ENCODE measurements around the gene ACOT9. TPM values are rescaled to one million over a fixed set of nuclear protein-coding genes. Genes with fewer than 3 reads are reported as not detected.
"Not testable (repeated sequence)": the region's sequence is repeated elsewhere in the genome, so short reads cannot be mapped to it uniquely, and the experiment has no call there.

Gene ACOT9
- 77.8 and 81.6 TPM in 2 replicates for total RNA-seq

DNA sequence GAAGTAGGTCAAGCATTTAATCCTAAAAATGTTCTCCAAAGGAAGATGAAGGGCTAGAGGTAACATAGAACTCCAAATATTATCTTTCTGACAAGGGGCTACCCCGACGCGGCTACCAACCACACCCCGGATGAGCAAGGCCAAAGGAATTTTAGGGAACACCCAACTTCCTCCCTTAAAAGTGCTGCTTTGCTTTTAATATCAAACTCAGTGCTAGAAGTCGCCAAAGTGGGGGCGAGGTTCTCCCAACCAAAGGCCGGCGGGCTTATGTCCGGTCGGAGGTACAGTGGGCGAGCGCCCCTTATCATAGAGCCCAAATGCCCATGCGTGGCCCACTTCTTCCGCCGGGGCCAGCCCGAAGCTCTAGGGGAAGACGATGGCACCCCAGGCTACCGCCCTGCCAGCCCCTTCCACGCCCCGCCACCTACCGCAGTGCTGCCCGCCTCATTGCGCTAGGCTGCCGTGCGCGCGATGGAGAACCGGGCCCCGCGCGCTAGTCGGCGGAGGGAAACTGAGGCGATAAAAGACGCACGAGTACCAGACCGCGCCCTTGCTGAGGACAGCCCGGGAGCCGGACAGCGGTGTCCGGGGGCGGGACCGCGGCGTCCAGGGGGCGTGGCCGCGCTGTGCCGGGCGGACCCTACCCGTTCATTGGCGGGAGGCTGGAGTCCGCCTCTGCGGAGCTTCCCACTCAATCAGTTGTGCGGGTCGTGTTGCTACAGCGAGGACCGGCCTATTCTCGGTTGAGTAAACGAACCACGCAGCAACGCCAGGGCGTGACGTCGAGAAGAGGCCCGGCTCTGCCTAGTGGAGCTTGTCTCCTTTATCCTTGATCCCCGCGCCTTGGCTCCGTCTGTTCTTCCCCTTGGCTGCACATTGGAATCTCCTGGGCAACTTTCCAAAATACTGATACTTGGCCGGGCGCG, at the start of gene ACOT9:
Gene ACOT9 (minus strand): TSS at position 580 of the 926 bp plus-strand sequence. CDS start 132 bp downstream, at position 448.
- peak; percentile 89 for DNase-seq (ENCODE audit: low read depth, low spot score)

GRCh38 chrX:23790155-23790497, 47.0 kb upstream of the ACOT9 start:
- DNase-seq (ENCODE audit: low read depth, low spot score), result no peak

DNA sequence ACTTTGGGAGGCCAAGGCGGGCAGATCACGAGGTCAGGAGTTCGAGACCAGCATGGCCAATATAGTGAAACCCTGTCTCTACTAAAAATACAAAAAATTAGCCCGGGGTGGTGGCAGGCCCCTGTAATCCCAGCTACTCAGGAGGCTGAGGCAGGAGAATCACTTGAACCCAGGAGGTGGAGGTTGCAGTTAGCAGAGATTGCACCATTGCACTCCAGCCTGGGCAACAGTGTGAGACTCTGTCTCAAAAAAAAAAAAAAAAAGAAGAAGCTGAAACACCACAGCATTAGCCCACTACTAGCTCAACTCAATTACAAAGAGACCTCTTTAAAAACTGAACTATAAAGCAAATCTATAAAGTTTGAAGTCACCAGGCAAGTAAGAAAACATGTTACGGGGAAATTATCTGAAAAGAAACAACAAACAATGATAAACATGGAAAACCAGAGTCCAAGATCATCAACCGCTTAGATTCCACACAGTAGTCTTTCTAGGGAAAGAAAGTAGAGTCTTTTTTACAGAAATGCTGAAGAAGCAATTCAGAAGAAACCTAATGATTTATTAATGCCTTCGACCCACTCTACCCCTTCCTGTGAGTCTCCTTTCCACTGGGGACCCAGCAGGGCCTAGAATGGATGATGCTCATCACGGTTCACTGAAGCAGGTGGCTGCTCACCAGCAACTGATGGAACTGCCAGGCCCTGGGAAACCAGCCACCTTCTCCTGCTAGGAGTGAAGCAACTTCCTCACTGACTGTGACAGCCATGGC, 46.5 kb upstream of the ACOT9 start:
- DNase-seq (ENCODE audit: low read depth, low spot score), result no peak

DNA sequence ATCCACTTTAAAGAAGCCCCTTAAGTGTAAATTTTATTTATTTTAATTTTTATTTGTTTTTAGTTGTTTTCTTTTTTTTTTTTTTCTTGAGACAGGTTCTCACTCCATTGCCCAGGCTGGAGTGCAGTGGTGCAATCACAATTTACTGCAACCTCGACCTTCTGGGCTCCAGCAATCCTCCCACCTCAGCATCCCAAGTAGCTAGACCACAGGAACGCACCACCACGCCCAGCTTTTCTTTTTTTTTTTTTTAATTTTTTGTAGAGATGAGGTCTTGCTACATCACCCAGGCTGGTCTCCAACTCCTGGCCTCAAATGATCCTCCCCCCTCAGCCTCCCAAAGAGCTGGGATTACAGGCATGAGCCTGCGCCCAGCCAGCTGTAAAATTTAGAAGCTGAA, 45.9 kb upstream of the ACOT9 start:
- DNase-seq (ENCODE audit: low read depth, low spot score), result no peak

GRCh38 chrX:23788521-23788920, 45.4 kb upstream of the ACOT9 start:
- DNase-seq (ENCODE audit: low read depth, low spot score), result no peak

DNA sequence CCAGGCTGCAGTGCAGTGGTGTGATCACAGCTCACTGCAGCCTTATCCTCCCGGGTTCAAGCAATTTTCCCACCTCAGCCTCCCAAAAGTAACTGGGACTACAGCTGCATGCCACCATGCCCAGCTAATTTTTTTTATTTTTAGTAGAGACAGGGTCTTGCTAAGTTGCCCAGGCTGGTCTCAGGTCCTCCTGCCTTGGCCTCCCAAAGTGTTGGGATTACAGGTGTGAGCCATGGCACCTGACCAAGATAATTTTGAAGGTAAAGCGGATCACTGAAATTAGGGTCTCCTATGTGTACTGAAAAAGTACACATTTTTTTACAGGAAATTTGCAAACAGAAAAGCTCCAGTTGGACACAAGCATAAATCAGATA, 44.7 kb upstream of the ACOT9 start:
- DNase-seq (ENCODE audit: low read depth, low spot score), result no peak

DNA sequence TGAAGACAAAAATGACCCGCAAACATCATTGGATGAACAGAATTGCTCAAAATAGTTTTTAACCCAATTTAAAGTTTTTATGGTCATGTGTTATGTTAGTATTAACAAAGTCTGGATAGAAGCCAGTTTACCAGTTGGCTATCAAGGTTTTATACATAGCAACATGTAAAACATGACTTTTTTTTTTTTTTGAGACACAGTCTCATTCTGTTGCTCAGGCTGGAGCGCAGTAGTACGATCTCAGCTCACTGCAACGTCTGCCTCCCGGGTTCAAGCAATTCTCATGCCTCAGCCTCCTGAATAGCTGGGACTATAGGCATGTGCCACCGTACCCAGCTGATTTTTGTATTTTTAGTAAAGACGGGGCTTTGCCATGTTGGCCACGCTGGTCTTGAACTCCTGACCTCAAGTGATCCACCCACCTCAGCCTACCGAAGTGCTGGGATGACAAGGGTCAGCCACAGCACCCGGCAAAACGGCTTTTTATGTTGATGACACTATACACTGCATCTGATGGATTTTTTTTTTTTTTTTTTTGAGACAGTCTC, 43.3 kb upstream of the ACOT9 start:
- DNase-seq (ENCODE audit: low read depth, low spot score), result no peak

GRCh38 chrX:23785580-23785979, 42.5 kb upstream of the ACOT9 start:
- no peak for DNase-seq (ENCODE audit: low read depth, low spot score)

DNA sequence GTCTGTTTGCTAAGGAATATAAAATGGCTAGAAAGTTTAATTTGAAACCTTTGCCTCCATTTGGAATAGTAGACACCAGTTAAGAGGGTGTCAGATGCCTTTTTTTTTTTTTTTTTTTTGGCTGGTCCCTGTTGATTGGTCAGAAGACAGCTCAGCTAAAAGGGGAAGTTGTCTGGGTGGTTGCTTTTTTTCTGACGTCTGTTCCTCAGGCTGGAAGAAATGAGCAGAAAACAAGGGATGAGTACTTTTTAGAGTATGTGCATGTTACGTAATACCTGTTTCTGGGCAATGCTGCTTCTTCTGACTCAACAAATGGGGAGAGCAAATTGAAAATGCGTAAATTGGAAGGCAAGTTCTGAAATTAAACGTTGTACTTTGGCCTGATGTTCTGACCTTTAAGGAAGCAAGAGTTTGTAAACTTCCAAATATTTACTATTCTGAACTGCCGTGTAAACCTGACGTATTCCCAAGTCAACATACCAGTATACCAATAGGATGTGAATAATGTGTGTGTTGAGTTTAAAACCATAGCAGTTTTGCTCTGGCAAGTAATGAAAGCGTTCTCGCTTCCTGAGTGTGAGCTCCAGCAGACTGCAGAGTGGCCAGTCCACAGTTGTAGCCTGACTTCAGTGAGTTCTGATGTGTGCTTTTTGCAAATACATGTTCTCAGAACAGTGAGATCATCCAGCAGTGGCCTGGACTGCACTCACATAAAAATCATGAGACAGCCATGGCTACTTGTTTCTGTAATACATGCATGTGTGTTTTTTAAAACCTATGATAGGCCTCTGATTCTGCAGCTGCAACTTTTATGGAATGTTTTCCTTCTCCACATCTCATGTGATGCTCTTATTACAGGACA, 41.6 kb upstream of the ACOT9 start:
- no peak for DNase-seq (ENCODE audit: low read depth, low spot score)

DNA sequence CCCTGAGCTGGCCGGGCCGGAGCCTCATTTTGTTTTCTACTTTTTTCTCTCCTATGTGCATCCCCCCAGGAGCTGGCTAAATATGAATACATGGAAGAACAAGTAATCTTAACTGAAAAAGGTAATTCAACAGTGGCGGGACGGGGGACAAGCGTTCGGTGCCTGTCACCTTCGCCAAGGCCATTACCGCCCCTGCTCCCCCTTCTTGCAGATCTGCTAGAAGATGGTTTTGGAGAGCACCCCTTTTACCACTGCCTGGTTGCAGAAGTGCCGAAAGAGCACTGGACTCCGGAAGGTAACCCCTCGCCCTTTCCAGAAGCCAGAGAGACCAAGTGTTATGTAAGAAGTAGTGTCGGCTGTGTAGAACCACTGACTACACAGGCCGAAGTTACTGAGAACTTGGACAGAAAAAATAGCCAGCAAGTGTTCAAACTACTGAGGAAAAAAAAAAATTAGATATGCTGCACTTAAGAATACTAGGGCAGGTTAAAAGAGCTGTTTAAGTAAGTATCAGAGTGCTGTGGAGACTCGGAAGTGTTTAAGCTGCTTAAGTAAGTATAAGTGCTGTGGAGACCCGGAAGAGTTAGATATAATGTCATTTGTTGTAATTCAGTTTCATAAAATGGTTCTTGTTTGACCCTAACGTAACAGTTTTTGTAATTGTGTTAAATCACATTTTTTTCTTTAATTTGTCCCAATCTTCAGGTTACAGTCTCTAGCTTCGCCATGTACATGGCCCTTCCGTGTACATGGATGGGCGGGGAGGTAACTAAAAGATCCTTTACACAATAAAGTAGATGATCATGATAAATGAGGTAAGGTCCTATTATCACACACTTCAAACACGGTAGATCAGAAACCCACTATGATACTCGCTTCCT, 40.8 kb upstream of the ACOT9 start:
- no peak for DNase-seq (ENCODE audit: low read depth, low spot score)

GRCh38 chrX:23782863-23783588, 40.0 kb upstream of the ACOT9 start, which contains the start of gene SAT1:
Gene SAT1 (plus strand): TSS chrX:23783173. CDS start chrX:23783352, 179 bp downstream.
- DNase-seq (ENCODE audit: low read depth, low spot score), result peak; percentile 79

DNA sequence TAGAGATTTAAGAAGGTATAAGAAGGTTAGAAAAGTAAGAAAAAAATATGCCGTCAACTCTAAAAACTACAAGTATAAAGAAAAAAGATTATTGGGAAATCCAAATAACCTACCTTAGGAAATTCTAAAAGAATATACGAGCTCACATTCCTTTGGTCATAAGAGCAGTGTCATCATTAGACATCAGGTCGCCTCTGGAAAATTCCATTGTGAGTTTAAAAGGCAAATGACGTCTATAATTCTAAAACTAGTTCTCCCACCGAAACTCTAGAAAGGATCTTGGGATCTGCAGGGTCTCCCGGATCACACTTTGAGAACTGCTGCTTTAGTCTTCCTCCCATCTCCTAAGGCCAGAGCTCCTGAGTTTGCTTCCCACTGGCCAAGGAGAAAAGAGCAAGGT, 39.4 kb upstream of the ACOT9 start:
- no peak for DNase-seq (ENCODE audit: low read depth, low spot score)

- DNase-seq (ENCODE audit: low read depth, low spot score), result no peak
Observed at GRCh38 chrX:23779025-23779424, 35.9 kb upstream of the ACOT9 start.

DNA sequence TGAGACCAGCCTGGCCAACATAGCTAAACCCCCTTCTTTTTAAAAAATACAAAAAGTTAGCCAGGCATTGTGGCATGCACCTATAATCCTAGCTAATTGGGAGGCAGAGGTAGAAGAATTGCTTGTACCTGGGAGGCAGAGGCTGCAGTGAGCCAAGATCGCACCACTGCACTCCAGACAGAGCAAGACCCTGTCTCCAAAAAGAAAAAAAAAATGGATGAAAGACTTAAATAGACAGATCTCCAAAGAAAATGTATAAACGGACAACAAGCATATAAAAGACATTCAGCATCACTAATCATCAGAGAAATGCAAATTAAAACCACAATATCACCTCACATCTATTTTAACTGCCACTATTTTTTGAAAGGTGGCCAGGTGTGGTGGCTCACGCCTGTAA, 33.3 kb upstream of the ACOT9 start:
- DNase-seq (ENCODE audit: low read depth, low spot score), result no peak

DNA sequence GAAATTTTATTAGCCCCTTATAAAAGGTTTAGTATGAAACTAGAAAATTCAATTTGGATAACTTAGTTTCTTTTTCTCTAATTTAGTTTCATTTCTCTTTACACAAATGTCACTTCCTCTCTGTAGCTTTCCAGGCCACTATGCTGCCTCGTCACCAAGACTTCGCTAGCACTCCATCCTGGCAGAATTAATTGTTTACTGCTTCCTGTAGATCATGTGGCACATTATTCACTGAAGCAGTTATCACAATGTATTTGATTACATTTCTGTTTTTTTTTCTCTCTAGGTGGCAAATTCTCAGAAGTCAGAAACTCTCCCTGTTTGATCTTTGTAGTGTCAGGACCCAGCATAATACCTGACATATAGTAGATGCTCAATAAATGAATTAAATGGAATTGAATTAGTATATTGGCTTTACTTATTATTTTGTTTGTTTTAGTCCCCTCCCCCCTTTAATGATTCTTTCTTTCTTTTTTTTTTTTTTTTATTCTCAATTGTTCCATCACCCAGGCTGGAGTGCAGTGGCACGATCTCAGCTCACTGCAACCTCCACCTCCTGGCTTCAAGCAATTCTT, 30.6 kb upstream of the ACOT9 start:
- DNase-seq (ENCODE audit: low read depth, low spot score), result no peak

DNA sequence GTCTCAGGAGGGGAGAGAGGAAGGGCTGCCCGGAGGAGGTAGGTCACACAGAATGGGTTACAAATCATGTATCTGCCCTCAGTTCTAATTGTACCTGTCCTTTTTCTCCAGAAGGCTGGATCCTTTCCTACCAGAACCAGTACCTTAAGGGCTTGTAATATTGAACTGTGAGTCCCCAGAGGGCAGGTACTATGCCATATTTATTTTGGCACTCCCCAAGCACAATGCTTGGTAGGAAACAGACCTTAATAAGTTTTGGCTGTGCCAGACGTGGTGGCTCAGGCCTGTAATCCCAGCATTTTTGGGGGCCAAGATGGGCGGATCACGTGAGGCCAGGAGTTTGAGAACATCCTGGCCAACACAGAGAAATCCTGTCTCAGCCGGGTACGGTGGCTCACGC, 28.0 kb upstream of the ACOT9 start:
- DNase-seq (ENCODE audit: low read depth, low spot score), result not testable (repeated sequence)

DNA sequence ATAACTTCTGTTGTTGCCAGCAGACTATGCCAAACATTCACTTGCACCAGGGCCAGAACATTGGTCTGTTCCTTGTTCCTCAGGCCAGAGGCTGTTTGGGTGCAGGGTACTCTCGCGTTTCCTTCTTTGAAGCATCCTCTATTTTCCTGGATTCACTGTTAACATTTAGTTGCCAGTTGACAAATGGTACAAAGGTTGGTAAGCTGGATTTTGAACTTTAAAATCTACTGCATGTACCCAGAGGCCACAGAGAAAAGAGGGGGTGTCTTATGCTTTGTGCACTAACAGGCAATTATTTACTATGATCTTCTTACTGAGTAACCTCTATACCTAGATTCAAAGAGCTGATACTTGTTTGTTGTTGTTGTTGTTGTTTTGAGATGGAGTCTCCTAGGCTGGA, 27.1 kb upstream of the ACOT9 start:
- DNase-seq (ENCODE audit: low read depth, low spot score), result no peak

DNA sequence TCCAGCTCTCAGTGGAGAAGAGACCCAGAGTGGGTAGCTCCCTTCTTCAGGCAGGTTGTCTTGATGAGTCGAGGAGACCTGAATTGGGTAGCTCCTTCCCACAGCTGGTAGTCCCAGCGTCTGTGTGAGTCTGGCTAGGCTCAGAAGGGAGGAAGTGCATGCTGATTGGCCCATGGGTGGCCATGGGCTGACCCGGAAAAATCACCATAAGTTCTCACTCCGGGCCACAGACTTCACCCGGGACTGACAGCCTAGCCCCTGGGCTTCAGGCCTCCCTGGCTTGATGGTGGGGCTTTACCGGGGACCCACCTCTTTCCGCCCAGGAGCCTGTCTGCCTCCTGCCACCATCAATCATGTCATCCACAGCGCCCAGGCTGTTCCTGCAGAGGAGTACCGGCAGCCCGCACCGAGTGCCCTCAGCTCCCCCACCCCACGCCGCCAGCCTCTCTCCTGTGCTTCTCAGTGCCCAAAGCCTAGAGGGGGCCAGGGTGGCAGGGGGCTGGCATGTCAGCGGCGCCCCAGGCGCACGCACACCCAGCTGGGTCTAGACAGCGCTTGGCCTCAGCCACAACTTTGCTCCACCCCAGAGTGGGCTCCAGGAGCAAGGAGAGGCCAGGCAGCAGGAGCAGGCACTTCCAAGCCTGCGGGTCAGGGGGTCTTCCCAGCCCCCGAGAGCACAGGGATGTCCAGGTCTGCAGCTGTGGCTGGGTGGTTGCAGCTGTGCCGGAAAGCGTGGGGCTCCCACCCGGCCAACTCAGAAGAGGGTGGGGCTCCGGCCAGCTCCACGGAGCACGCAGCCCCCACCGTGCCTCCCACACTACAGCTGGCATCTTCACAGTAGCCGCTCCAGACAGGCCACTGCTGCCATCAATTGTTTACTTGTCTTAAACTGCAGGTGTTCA, 23.8 kb upstream of the ACOT9 start:
- DNase-seq (ENCODE audit: low read depth, low spot score), result no peak

All from pulmonary artery endothelial cell (primary cell).